Epidermal melanocyte (primary cell): ENCODE data around the gene TOP1.
A peak's percentile ranks its signal among the peaks of the same experiment; 100 is the strongest.

Source experiments
- DNase-seq: peaks from one replicate; pipeline ENCODE4 v3.0.0; 2011; ENCODE audit warnings: low spot score; ENCODE audit not compliant: insufficient read length

Gene TOP1

DNA sequence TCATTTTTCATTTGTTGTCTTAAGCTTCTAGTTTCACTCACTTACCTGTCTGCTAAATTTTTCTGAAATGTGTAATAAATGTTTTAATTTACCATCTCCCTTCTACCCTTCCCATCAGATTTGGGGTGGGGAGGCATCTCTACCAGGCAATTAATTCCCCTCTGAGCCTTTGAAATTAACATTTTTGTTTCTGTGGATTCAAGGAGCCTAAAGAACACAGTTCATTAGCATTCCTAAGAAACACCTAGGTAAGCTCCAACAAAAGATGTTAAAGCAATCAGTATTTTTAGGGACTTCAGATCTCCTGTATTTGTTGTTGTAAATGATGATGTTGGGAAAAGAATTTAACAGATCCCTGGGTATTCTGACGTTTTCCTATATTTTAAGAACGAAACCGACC lies 6.6 kb downstream of the TOP1 start:
- DNase-seq = no peak

DNA sequence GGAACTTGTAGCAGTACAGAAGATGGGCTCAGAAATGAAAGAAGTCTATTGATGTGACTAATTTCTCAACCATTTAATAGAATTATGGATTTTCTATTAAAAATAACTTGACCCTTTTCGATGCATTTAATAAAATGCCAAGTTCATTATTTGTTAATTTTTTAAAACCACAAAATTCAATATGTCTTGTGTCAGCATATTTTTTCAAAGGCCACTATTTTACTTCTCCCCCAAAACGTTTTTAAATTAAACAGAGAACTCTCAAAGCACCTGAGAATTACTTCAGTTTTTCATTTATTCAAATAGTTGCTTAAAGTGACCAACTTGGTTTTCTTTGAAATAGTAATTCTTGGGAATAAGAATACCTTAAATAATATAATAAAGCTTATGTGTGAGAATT lies 8.6 kb downstream of the TOP1 start:
- no peak for DNase-seq

DNA sequence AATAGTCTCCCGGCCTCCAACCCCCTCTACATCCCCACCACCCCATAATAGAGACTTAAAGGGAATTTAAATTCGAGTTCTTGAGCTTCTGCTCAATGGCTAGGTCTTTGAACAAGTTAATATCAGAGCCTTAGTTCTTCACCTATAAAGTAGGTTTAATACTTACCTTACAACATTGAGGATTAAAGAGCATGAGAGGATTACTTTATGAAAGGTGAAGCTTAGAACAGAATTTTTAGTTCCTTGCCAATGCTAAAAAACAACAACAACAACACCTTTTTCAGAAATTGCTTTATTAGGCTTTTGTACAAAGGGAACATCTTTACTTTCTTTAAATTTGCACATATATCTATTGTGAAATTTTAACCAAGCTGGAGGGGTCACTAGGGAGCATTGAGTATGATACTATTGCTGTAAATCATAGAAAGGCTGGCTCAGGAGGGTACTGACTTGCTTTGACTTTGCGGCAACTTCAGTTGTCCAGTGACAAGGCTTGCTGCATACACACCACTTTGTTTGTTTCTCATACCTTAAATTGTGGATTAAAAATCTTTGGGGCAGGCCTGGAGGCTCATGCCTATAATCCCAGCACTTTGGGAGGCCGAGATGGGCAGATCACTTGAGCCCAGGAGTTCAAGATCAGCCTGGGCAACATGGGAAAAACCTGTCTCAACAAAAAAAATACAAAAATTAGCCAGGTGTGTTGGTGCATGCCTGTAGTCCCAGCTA lies 9.7 kb downstream of the TOP1 start:
- DNase-seq = no peak

DNA sequence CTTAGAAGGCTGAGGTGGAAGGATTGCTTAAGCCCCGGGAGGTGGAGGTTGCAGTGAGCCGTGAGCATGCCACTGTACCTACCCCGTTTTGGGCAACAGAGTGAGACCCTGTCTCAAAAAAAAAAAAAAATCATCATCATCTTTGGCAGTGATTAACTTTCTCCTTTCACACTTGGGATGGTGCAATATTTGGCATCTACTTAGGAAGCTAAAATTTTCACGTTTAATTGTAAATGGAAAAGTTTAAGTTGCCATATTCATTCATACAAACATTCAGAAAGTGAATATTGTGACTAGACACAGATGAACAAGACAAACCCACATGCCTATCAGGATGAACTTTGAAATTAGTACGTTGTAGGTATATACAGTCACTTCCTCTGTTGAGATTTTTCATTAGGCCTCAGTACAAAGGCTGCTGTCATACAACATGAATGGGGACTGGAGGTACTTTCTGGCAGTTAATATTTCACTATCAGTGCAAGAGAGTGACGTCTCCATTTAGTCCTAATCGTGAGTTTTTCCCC lies 10.3 kb downstream of the TOP1 start:
- no peak for DNase-seq

DNA sequence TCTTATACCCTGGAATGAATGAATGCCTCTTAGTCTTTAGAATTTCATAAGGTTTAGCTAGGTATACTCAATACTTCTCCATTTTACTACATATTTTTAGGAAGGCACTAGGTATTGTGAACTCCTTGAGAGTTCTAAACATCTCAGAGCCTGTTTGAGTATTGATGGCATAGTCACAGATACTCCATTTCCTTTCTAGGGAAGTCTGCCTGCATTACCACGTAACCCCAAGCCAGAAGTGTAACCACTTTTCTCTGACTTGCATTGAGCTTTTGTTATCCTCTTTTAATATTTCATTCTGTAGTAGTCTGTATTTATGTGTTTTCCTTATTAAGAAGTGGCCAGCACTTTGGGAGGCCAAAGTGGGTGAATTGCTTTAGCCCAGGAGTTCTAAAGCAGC lies 12.2 kb downstream of the TOP1 start:
- DNase-seq = no peak

DNA sequence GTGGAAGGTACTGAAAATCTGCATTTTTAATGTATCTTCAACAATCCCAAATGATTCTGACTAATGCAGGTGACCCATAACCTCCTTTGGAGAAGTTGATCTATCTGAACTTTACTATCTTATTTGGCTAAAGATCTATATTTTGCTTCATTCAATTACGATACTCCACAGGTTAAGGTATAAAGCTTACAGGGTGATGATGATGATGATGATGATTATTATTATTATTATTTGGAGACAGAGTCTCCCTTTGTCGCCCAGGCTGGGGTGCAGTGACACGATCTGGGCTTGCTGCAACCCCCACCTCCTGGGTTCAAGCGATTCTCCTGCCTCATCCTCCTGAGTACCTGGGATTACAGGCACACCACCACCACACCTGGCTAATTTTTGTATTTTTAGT lies 13.1 kb downstream of the TOP1 start:
- DNase-seq = no peak

DNA sequence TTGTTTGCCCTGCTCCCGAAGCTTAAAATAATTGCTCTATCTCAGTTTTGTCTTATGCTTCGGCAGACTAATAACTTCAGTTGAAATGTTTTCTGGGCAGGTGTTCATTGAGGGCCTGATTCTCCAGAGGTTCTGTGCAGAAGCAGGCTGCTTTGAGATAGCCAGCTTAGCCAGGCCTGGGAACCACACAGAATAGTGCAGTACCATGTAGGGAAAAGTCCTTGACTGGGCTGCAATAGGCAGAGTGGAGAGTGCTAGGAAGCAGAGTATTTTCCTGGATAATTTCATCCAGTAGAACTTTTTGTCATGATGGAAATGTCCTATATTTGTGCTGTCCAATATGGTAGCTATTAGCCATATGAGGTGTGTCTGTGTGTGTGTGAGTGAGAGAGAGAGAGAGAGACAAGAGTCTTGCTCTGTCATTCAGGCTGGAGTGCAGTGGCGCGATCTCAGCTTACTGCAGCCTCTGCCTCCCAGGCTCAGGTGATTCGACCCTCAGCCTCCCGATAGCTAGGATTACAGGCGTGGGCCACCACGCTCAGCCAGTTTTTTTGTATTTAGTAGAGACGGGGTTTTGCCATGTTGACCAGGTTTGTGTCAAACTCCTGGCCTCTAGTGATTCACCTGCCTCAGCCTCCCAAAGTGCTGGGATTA lies 15.9 kb downstream of the TOP1 start:
- no peak for DNase-seq

DNA sequence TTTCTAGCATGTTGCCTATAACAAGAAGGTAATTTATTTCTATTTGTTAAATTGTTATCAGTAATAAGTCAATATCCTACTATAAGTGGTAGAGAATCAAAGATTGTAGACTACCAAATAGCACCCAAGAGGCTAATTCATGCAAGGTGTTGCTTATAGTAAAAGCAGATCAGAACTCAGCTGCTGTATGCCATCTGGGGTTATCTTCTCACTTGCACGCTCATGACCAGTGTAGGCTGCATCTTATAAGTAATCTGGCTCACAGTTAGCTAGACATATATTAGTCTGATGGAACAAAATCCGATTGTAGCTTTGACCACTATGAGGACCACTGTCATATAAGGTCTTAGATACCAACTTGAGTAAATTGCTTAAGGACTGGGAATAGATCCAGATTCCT lies 17.0 kb downstream of the TOP1 start:
- no peak for DNase-seq

DNA sequence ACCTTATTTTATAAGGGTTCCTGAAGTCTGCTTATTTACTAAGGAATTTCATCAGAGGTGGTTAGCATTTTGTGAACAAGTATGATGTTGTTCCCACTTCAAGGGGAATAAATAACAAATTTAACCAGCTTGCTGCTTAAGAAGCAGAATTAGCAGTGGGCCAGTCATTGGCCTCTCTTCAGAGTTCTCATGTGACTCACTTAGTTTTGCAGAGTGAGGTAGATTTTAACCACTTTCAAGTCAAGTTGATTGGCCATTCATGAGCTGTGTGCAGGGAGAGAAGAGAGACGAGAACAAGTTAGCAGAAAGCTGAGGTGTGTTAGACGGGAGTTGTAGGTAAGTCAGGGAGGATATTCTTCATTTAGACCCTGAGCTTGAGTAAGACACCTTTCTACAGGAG lies 18.1 kb downstream of the TOP1 start:
- DNase-seq = no peak

DNA sequence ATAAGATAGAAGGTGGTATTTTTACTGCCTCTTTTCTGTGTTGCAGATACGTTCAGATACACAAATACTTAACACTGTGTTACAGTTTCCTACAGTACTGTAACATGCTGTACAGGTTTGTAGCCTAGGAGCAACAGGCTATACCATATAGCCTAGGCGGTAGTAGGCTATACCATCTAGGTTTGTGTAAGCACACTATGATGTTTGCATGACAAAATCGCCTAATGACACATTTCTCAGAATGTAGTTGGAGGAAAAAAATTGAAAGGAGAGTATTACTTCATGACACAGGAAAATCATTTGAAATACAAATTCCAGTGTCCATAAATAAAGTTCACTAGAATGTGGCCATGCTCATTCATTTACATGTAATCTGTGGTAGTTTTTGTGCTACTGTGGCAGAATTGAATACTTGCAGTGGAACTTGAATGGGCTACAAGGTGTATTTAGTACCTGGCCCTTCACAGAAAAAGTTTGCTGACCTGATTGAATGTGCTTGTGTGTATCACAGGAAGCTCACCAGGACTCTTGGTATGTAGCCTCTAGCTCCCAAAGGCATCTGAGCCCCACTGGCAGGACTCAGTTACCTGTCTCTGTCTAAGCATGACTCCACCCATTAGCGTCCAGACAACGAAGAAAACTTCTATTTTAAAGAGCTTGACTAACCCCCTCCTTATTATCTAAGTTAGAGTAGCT lies 18.8 kb downstream of the TOP1 start:
- DNase-seq = no peak

DNA sequence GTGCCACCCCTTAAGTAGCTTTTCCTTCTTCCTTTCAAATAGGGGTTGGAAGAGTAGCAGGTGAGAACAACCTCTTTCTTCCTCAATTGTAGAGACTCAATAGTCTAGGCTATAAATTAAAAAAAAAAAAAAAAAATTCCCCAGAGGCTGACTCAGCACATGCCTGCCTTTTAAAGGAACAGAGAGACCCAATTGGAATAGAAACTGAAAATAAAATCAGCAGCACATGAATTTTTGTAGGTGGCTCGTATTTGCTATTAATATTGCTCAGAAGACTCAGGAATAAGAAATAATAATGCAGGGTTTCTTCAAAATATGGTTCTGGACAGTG lies 19.3 kb downstream of the TOP1 start:
- no peak for DNase-seq

DNA sequence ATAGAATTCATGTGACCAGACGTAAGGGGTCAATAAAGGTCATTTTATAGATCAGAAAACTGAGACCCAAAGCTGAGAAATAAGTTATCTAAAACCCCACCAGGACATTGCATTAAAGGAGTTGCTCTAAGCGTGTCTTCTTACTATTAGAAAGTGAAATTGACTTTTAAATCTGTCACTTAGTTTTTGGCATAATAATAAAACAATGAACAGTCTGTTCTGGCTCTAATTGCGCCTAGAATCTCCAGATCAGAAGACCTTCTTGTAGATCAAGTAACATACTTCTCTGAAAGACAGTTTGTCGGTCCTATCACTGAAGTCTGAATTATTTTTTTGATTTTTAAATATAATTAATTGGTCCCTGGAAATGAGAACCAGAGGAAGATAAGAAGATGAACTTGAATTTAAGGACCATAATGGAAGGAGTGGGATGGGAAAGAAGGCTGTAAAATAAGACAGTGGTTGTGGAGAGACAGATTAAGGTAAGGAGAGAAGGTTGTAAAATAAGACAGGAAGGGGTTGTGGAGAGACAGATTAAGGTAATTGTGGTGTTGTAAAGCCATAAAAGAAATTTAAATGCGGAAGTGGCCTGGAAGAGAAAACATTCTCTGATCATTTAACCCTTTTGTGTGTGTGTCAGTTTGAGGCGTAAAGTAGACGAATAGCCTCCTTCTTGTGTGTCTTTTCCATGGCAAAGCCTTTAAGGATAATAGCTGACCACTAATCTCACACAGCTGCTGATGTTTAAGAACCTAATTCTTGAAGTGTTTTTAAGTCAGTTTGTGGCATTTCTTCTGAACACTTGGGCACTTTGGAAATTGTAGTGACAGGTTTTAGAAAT lies 20.1 kb downstream of the TOP1 start:
- peak; percentile 53 for DNase-seq

DNA sequence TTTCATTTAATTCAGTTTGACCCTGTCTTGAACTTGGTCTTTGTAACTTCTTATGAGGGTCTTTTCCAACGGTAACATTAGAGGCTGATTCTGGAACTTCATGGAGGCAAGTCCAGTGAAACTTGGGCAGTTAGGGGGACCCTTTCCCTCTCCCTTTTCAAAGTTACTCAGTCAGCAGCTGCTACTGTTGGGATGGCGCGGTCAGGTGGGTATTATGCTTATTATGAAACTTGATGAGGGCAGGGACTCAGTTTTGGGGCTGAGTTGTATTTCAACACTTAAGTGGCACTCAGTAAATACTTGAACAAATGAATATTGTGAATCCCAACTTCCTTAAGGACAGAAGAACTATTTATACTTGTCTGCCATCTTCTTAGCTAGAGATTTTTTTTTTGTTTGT lies 20.8 kb downstream of the TOP1 start:
- DNase-seq = no peak

DNA sequence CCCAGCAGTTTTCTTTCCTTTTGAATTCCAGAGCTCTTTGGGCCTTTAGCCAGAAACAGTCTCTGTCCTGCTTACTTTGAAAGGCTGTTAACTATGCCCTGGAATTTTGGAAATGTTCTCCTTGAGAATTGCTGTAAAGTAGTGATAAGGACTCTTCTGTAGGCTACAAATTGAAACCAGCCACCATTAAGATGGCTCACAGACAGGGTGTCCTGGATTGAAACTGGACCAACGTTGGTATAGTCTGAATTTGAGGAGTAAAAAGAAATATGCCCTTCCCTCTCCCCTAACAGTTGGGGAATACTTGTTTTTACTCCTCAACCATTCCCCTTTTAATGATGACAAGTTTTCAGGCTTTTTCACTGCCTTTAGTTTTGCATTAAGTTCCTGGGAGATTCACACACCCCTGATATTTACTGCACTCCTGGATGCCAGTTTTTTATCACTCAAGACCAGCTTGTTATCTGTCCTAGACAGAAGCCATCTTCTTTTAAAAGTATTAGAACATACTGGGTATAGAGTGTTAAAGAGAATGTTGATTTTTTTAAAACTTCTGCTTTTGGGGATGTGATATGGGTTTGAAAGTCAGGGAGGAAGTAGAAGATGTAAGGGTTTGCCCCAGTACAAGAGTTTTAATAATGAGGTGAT lies 21.9 kb downstream of the TOP1 start:
- no peak for DNase-seq

DNA sequence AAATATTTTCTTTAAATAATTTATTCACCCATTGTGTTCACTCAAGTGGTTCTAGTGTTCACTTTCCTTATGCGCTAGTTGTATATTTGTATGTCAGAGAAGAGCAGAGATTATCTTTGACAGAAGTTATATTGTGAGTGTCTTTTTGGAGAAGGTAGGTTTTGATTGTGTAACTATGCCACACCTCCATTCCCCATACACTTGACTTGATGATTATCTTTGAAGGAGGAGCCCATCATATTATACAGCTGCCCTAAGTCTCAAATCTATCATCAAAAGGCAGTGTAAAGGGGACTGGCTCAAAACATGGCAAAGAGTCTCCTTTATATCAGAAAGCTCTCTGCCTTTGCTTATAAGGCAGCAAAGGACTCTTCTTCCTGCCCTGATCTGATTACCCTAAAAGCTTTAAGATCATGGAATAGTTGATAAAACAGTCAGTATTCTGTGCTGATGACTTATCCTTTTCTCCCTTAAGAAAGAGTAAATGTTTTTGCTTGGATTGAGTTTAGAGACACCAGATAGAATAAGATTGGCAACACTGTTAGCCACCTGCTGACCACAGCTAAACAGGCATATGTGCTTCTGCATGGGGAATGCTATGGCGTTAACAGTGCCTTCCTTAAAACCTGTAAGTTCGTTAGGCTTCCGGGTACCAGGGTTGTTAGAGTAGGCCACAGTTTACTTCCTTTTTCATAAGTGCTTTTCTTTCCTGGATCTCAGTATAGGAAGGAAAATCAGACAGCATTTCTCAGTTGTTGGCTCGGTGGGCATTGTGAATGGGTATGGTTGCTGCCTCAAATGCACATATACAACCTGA lies 22.6 kb downstream of the TOP1 start:
- no peak for DNase-seq

DNA sequence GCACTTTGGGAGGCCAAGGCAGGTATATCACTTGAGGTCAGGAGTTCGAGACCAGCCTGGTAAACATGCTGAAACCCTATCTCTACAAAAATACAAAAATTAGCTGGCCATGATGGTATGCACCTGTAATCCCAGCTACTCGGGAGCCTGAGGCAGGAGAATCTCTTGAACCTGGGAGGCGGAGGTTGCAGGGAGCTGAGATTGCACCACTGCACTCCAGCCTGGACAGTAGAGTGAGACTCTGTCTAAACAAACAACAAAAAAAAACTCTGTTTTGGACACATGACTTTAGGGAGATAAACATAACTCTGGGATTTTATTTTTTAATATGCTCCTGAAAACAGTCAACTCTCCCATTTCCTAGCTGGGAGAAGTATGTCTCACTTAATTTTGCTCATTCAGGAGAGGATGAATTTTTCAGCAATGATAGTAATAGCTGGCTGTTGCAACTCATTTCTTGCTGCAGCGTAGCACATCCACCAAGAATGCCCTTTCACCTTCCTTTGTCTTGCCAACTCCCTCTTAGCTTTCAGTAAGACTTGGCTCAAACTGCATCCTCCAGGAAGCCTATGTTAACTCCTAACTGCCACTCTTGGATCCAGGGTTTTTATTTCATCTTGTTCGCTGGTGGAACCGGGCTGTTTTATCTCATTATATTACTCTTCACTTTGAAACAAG lies 24.3 kb downstream of the TOP1 start:
- DNase-seq = no peak

DNA sequence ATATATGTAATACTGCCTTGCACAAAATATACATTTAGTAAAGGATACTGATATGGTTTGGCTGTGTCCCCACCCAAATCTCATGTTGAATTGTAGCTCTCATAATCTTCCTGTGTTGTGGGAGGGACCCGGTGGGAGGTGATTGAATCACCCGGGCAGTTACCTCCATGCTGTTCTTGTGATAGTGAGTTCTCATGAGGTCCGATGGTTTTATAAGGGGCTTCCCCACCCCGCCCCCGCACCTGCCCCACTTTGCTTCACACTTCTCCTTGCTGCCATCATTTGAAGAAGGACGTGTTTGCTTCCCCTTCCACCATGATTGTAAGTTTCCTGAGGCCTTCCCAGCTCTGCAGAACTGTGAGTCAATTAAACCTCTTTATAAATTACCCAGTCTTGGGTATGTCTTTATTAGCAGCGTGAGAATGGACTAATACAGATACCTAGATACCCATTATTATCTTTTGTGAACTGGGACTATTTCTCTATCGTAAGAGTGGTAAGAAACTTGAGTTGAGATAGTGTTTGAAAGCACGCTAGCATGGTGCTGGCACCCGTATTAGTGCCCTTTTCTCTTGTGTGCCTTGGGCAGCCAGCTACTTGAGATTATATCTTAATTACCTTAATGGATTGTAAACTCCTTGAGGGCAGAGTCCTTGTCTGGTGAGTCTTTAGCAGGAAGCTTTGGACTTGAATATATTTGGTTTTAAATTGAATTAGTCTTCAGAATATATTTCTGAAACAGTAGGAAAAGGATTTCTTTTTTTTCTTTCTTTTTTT lies 25.6 kb downstream of the TOP1 start:
- no peak for DNase-seq

DNA sequence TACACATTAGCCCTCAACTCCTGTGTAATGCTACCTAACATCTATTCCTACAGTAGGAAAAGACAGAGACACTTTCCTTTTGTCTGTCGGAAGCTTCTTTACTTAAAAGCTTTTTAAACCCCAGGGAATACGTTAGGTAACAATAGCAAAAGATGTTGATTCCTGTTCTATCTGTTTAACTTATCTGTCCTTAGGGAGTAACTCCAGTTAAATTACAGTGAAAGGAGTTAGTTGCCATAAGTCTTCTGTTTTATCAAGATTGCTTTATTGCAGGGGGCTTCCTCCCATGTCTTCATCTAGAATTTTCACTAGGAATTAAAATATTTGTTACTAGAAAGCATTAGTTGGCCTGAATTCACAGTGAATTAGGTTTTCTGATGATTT lies 26.2 kb downstream of the TOP1 start:
- no peak for DNase-seq

DNA sequence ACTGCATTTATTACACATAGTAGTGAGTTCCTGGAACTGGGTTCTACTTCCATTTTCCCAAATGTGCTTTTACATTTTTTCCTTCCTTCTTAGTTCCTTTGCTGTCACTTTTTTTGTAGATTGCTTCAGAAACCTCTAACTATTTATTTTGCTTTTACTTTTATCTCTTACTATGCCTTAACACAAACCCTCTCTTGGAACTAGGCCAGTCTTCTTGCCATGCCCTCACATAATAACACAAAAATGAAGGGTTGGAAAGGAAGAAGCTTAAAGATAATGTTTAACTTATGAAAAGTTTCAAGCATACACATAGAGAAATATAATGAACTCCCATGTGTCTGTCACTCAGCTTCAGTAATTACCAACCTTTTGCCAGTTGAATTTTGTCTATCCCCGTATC lies 27.1 kb downstream of the TOP1 start:
- no peak for DNase-seq
